BJ (cell line): Measurements from ENCODE around the gene SMC6. TPM values are rescaled to one million over a fixed set of nuclear protein-coding genes. Genes with fewer than 3 reads are reported as not detected.

Experiments used
- CTCF ChIA-PET: fragments of 350-600 bp; formaldehyde crosslinking; extraction: SDS; loops from one replicate; lab custom pipeline; 2021; ENCODE audit warnings: antibody characterized with exemption, inconsistent platforms; lab: Yijun Ruan, JAX
- POLR2A ChIA-PET: fragments of 300-600 bp; sonication (Branson Sonifier 250); formaldehyde crosslinking; extraction: SDS; loops from one replicate; lab custom pipeline; 2021; ENCODE audit warnings: antibody characterized with exemption; lab: Charles Lee
- DNase-seq: peaks from one replicate; pipeline ENCODE4 v3.0.0-alpha.2; 2011; ENCODE audit warnings: low read depth
- H3K27me3 ChIP-seq: 2 replicates; pipeline ENCODE4 v1.6.0; 2011; ENCODE audit warnings: low read length; ENCODE audit not compliant: control insufficient read depth, insufficient read depth
- H3K36me3 ChIP-seq: 2 replicates; pipeline ENCODE4 v1.5.1; 2011; ENCODE audit warnings: low read length; ENCODE audit not compliant: control insufficient read depth, insufficient read depth
- H3K4me3 ChIP-seq: 2 replicates; pipeline ENCODE4 v1.5.1; 2011; ENCODE audit warnings: low read depth, mild to moderate bottlenecking, control low read depth, low read length
- polyA plus RNA-seq: library from polyadenylated mRNA; depleted of rRNA; stranded (reverse); fragments of >200 nt; gene quantifications from 2 replicates; pipeline ENCODE4 v1.2.3, GENCODE V29; 2011
- TF ChIP-seq, protein P1 (sequence below): IDR thresholded peaks from 2 replicates; pipeline ENCODE4 v1.5.1; 2011; ENCODE audit warnings: low read depth, mild to moderate bottlenecking, control low read depth, inconsistent platforms, low read length, moderate library complexity; ENCODE audit not compliant: insufficient read depth

SMC6 gene
- polyA plus RNA-seq, 1 experiment = 5.2 TPM

DNA sequence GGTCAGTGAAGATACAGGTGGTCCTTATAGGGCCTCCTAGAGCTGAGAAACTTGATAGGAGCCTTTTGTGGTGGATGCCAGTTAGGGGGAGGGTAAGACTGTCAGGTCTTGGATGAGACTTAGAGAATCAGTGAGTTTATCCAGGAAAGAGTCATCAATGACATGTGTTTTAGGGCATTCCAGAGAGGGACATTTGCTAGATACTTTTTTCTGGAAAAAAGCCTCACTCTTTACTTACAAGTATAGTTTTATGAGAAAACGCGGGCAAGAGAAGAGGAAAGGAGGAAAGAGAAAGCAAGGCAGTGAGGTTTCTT, 38.2 kb upstream of the SMC6 start:
- POLR2A ChIA-PET = no interaction called here
- CTCF ChIA-PET = interaction anchor here (0.7 kb wide), 1 partner anchor 72 kb away, joined by 3 read pairs; no protein-coding TSS in a partner anchor
- no peak for DNase-seq
- Histone ChIP-seq H3K4me3 (no peak overlapping the region), H3K27me3 (no peaks in the 10 kb centered on the region), H3K36me3 (no peaks in the 10 kb centered on the region)
- TF ChIP-seq, protein P1, sequence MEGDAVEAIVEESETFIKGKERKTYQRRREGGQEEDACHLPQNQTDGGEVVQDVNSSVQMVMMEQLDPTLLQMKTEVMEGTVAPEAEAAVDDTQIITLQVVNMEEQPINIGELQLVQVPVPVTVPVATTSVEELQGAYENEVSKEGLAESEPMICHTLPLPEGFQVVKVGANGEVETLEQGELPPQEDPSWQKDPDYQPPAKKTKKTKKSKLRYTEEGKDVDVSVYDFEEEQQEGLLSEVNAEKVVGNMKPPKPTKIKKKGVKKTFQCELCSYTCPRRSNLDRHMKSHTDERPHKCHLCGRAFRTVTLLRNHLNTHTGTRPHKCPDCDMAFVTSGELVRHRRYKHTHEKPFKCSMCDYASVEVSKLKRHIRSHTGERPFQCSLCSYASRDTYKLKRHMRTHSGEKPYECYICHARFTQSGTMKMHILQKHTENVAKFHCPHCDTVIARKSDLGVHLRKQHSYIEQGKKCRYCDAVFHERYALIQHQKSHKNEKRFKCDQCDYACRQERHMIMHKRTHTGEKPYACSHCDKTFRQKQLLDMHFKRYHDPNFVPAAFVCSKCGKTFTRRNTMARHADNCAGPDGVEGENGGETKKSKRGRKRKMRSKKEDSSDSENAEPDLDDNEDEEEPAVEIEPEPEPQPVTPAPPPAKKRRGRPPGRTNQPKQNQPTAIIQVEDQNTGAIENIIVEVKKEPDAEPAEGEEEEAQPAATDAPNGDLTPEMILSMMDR = no peak

DNA sequence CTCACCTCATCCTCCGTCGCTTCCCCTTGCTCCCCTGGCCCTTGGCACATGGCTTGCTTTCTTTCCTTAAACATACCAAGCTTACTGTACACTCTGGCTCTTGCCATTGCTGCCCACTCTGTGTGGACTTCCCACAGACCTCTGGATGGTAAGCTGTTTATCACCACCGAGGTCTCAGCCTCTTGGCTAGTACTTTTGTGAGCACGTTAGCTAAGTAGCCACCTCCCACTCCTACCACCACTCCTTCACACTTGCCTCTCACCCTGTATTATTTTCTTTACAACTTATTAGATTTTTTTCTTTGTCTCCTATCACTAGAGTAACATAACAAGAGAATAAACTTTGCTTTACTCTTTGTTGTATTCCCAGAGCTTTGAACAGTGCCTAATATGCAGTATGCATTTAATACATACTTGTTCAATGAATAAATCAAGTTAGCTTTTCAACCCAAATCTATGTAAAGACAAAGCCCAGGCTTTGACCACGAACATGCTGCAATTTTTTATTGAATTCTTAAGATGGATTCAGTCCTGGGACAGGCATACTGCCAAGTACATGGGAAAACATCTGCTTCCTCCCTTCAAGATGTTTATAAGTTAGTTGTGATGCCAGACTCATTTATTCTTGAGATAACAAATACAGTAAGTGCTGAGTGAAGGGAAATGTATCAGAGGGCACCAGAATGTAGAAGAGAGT, 37.7 kb upstream of the SMC6 start:
- Histone ChIP-seq H3K4me3 (no peak overlapping the region), H3K36me3 (no peaks in the 10 kb centered on the region), H3K27me3 (no peaks in the 10 kb centered on the region)
- ChIA-PET POLR2A (interaction anchor here (0.6 kb wide), 1 partner anchor 21 kb away, joined by 3 read pairs; no protein-coding TSS in a partner anchor), CTCF (interaction anchor here (0.6 to 0.7 kb wide), 2 partner anchors 15 to 72 kb away, joined by 3 read pairs; no protein-coding TSS in a partner anchor)
- peak; percentile 70 for DNase-seq
- TF ChIP-seq, protein P1 = no peak

DNA sequence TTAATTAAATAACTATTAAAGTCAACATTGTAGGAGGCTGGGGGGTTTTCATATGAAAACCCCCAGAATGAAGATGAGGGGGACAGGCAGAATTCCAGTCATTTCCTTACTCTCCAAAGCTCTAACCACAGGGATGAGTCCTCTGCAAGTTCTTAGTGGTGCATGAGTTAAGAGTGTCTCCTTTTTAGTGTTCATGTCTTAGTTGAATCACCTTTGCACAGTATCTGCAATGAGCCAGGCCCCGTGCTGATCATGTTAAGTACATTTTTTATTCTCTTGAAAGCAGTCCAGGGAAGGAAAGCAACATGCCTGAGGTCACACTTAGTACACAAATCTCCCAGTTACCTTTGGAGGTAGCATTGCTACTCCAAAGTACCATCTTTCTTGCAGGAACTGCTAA, 36.9 kb upstream of the SMC6 start:
- no peak overlapping the region for H3K4me3 ChIP-seq
- POLR2A ChIA-PET = interaction anchor here (0.6 kb wide), 1 partner anchor 21 kb away, joined by 3 read pairs; no protein-coding TSS in a partner anchor
- CTCF ChIA-PET = interaction anchor here (0.6 to 1.0 kb wide), 2 partner anchors 16 kb away, joined by 3 read pairs; no protein-coding TSS in a partner anchor
- no peaks in the 10 kb centered on the region for H3K36me3 ChIP-seq
- no peaks in the 10 kb centered on the region for H3K27me3 ChIP-seq
- no peak for DNase-seq
- TF ChIP-seq, protein P1 = no peak

DNA sequence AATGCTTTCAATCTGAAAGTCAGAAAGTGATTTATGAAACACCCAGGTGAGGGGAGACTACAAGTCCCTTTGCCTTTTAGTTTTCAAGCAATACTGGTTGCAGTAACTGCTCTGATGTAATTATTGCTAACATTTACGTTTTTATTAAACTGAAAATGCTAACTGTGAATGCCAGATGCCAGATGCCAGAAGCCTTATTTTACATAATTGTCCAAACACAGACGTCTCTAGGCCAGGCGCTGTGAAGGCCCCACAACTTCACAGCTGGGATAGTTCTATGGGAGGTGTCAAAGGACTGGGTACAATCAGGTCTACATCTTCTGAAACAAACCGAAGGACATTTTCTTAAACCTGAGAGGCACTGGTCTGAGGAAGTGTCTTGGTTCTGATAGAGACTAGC, 35.2 kb upstream of the SMC6 start:
- POLR2A ChIA-PET = no interaction called here

DNA sequence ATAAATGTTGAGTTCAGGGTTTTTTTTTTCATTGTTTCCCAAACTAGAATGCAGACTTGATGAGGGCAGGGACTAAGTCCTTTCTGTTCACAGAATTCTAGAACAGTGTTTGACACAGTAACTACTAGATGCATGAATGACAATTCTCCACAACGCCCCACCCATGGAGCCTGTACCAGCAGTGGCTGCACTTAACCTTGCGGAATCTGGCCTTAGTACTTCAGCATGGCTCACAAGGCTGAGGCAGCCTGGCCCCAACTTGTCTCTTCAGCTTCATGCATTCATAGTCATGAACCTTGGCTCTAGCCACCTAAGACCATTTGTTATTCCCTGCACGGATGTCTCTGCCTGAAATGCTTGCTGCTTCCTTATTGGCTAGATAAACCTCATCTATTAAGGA, 33.1 kb upstream of the SMC6 start:
- H3K36me3 ChIP-seq = no peaks in the 10 kb centered on the region

More for the DNA sequence above, 35.2 kb upstream of the SMC6 start:
- CTCF ChIA-PET = no interaction called here
- TF ChIP-seq, protein P1 = no peak
- Histone ChIP-seq H3K36me3 (no peaks in the 10 kb centered on the region), H3K27me3 (no peaks in the 10 kb centered on the region), H3K4me3 (no peak overlapping the region)
- no peak for DNase-seq

More for the DNA sequence above, 33.1 kb upstream of the SMC6 start:
- ChIA-PET POLR2A (no interaction called here), CTCF (no interaction called here)
- DNase-seq = no peak
- Histone ChIP-seq H3K27me3 (no peaks in the 10 kb centered on the region), H3K4me3 (no peak overlapping the region)
- TF ChIP-seq, protein P1 = no peak
